ENCODE results near the gene EPHA1.
"Not testable (repeated sequence)": the region's sequence is repeated elsewhere in the genome, so short reads cannot be mapped to it uniquely, and the experiment has no call there.

EPHA1 gene

GRCh38 chr7:143401265-143401664 lies 7.4 kb downstream of the EPHA1 start:
- DNase-seq: no peak

GRCh38 chr7:143399642-143400041 lies 9.0 kb downstream of the EPHA1 start:
- DNase-seq: no peak

- DNase-seq: no peak
Observed at GRCh38 chr7:143399151-143399550, 9.5 kb downstream of the EPHA1 start.

GRCh38 chr7:143398616-143399015 lies 10.0 kb downstream of the EPHA1 start:
- no peak for DNase-seq

GRCh38 chr7:143397710-143398530 lies 10.7 kb downstream of the EPHA1 start:
- DNase-seq: no peak

- DNase-seq: no peak
Observed at GRCh38 chr7:143396625-143397556, 11.8 kb downstream of the EPHA1 start.

GRCh38 chr7:143396182-143396581 lies 12.5 kb downstream of the EPHA1 start:
- no peak for DNase-seq

GRCh38 chr7:143395187-143396149 lies 13.2 kb downstream of the EPHA1 start:
- no peak for DNase-seq

GRCh38 chr7:143394777-143395176 lies 13.9 kb downstream of the EPHA1 start:
- no peak for DNase-seq

GRCh38 chr7:143394068-143394467 lies 14.6 kb downstream of the EPHA1 start:
- DNase-seq: no peak

GRCh38 chr7:143393267-143394041 lies 15.2 kb downstream of the EPHA1 start:
- no peak for DNase-seq

- DNase-seq: no peak
Observed at GRCh38 chr7:143392875-143393266, 15.8 kb downstream of the EPHA1 start.

- DNase-seq: not testable (repeated sequence)
Observed at GRCh38 chr7:143392427-143392826, 16.2 kb downstream of the EPHA1 start.

- DNase-seq: no peak
Observed at GRCh38 chr7:143391462-143392404, 16.9 kb downstream of the EPHA1 start.

- DNase-seq: no peak
Observed at GRCh38 chr7:143390773-143391317, 17.8 kb downstream of the EPHA1 start.

GRCh38 chr7:143390104-143390772 lies 18.4 kb downstream of the EPHA1 start:
- no peak for DNase-seq

- no peak for DNase-seq
Observed at GRCh38 chr7:143389316-143390103, 19.1 kb downstream of the EPHA1 start.

- DNase-seq: no peak
Observed at GRCh38 chr7:143388491-143389101, 20.1 kb downstream of the EPHA1 start.

Data from NCI-H510A treated with DMSO at 0.1 percent for 48 hours (cell line).